HG02981 (cell line): ENCODE results near the gene DIRAS1.
"Not testable (repeated sequence)": the region's sequence is repeated elsewhere in the genome, so short reads cannot be mapped to it uniquely, and the experiment has no call there.

Experiments
- ATAC-seq: cut with Tn5 transposase; IDR thresholded peaks from one replicate; pipeline ENCODE4 v1.9.1; 2021; ENCODE audit warnings: mild to moderate bottlenecking, moderate library complexity; ENCODE audit not compliant: unreplicated experiment

Gene DIRAS1

DNA sequence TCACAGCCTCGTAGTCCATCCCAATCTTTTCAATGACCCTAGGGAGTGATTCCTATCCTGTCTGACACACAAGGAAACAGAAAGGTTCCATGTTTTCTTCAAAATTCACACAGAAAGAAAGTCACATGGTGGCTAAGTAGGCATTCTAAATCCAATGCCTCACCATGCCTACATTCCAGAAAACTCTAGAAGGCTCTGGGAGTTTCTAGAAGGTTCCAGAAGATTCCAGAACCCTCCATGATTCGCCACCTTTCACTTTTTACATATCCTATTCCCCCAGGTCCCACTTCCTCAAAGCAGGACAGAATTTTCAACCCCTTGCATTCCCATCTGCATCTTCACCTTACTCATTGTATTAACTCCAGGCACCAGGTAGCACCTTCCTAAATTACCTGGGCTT lies 41.7 kb downstream of the DIRAS1 start:
- ATAC-seq: no peak

DNA sequence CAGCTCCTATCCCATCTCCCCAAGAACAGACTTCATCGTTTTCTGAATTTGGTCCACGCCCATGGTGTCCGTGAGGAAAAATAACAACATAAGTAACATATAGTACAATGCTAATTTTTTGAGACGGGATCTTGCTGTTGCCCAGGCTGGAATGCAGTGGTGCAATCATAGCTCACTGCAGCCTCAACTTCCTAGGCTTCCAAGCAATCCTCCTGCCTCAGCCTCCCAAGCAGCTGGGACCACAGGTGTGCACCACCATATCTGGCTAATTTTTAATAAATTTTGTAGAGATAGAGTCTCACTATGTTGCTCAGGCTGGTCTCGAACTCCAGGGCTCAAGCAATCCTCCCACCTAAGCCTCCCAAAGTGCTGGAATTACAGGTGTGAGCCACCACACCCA lies 42.2 kb downstream of the DIRAS1 start:
- ATAC-seq: not testable (repeated sequence)

DNA sequence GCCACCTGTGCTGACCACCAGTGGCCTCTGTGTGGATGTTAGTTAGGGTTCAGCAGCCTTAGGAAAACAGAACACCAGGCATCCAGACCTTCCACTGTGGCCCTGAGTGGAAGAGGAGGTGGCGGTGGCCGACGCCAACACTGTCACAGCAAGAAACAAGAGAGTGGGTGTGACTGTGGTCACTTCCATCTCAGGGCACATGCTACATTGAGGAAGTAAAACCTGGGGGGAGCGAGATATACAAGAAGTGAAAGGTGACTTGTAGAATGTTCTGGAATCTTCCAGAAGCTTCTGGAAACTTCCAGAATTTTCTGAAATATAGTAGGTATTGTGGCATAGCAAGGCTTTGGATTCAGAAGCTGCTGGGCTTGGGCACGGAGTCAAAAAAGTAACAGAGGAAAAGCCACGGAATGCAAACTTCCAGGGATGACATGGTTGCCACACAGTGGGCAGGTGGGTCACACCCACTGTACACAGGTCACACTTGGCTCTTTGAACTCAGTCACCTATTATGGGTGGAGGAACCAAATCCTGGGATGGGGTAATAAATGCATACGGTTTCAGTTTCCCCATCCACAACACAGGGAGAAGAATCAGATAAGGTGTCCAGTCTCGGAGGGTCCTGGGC lies 43.0 kb downstream of the DIRAS1 start:
- no peak for ATAC-seq

DNA sequence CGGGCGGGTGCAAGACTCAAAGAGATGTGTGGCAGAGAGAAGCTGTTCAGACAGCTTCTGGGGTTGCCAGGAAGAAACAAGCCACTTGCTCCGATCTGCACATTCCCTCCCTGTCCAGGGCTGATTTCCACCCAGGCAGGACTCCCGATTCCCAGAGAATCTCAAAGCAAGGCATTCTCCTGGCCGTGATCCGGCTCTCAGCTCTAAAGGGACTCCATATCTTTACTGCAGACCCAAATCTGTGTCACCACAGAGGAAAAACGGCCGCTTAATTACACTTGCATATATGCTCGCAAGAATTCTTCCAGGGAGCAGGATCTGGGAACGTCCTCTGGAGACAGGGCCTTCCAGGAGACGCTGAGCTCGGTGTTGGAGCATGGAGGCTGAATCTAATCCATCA lies 44.3 kb downstream of the DIRAS1 start:
- ATAC-seq: no peak

DNA sequence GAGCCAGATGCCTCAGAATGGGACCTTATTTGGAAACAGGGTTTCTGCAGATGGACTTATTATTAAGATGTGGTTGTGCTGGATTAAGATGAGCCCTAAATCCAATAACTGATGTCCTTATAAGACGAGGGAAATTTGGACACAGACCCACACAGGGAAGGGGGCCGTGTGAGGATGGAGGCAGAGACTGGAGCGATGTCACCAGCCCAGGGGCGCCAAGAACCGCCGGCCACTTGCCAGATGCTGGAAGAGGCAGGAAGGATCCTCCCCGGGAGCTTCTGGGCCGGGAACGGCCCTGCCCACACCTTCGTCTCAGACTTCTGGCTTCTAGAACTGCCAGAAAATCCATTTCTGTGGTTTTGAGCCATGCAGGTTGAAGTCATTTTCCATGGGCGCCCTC lies 45.3 kb downstream of the DIRAS1 start:
- no peak for ATAC-seq

DNA sequence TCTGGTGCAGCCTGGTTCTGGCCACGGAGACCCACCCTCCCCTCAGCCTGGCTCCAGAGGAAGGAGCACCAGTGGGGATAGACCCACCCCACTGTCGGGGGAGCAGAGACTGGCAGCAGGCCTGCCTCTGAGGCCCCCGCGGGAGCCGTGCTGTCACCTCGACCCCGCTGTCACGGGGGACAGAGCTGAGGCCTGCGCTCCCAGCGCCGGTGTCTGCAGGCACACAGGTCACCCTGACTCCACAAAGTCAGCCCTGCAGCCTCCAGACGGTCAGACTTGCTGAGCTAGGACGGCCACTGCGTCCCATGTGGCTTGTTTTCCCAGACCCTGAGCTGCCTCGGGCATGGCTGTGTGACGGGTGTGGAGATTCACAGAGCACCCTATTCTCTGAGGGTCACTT lies 51.0 kb downstream of the DIRAS1 start:
- no peak for ATAC-seq

DNA sequence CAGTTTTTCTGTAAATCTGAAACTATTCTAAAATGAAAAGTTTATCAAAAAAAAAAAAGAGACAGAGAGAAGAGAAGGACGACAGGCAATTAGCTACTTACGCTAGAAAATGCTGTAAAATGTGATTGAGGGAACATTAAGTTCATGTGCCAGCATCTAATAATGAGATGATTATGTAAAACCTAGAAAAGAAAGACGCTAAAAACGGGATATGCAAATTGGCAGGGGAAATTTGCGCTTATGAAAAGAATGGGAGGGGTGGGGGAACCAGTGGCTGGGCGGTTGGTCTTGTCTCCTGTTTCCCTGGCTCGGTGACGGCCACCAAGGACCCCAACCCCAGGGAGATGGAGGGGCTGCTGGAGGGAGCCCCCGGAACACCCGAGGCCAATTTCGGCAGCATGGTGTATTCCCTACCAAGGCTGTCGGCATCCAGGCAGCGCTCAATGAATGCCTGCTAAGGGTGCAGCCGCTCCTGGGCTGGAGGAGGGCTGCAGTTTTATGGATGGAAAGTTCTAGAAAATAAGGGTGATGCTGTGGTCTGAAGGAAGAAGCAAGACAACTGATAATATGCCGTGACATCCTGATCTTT lies 52.9 kb downstream of the DIRAS1 start:
- no peak for ATAC-seq

DNA sequence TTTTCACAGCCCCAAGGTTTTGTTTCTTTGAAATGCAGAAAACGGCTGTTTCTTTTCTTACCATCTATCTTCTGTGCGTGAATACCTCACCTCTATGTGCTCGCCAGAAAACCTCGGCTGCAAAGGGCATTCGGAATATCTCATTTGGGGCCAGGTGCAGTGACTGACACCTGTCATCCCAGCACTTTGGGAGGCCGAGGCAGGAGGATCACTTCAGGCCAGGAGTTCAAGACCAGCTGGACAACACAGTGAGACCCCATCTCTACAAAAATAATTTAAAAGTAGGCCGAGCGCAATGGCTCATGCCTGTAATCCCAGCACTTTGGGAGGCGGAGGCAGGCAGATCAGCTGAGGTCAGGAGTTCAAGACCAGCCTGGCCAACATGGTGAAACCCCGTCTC lies 53.8 kb downstream of the DIRAS1 start:
- not testable (repeated sequence) for ATAC-seq

DNA sequence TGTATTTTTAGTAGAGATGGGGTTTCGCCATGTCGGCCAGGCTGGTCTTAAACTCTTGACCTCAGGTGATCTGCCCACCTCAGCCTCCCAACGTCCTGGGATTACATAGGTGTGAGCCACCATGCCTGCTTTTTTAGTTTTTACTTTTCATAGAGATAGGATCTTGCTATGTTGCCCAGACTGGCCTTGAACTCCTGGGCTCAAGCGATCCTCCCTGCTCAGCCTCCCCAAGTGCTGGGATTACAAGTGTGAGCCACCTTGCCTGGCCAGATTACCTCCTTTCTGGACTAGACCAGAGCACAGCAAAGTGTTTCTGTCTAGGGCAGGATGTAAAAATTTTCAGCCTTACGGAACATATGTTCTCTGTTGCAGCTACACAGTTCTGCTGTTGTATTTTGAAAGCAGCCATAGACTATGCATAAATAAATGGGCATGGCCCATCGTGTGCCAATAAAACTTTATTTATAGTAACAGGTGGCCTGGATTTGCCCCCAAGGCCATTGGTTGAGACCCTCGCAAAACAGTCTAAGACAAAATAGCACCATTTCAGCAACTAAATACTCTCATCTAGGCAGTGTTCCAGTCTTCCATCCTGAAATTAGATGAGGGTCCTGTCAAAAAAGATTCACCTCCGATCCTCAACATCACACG lies 54.7 kb downstream of the DIRAS1 start:
- ATAC-seq: no peak

DNA sequence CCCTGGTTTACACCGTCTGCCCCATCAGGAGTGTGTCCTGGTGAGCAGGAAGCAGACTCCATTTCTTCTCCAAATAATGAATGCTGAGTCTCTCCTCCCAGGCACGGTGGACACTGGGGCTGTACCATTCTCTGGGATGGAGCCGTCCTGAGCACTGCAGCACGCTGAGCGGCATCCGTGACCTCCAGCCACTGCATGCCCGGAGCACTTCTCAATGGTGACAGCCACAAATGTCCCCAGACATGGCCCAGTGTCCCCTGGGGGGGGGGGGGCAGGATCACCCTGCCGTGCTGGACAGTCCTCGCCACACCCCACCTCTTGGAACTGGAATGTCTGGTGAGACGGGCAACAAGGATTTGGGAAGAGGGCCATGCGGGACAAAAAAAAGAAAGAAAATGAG lies 56.1 kb downstream of the DIRAS1 start:
- no peak for ATAC-seq
